HepG2 (cell line): Measurements from ENCODE around the gene ABHD12. TPM values are rescaled to one million over a fixed set of nuclear protein-coding genes. Genes with fewer than 3 reads are reported as not detected.

ENCODE experiments used
- ATAC-seq: fragments of 200-7000 bp; cut with Tn5 transposase; 3 replicates; pipeline ENCODE4 v1.9.1; 2020; ENCODE audit warnings: mild to moderate bottlenecking, moderate library complexity
- BruUV-seq: library from RNA; stranded (reverse); fragments of 400-500 nt; replicated peaks from 2 replicates; lab custom pipeline; 2021; lab: Mats Ljungman, UMichigan
- CTCF ChIA-PET: fragments of 300-600 bp; formaldehyde crosslinking; extraction: SDS; loops from one replicate; lab custom pipeline; 2021; ENCODE audit warnings: low total read pairs, inconsistent platforms, low intra/inter-chr PET ratio; lab: Yijun Ruan, JAX
- POLR2A ChIA-PET: fragments of 350-600 bp; sonication (Branson Sonifier 250); formaldehyde crosslinking; loops from one replicate; lab custom pipeline; 2020; ENCODE audit warnings: antibody characterized with exemption, inconsistent platforms; lab: Yijun Ruan, JAX
- DNase-seq: peaks from one replicate; pipeline ENCODE4 v3.0.0-alpha.2; 2015; ENCODE audit warnings: low spot score
- FAIRE-seq: peaks from 3 replicates; lab custom pipeline; 2011; peaks lifted over from hg19 to GRCh38; lab: Jason Lieb, UNC
- H2AFZ ChIP-seq: one replicate; pipeline ENCODE4 v1.6.1; 2011; ENCODE audit warnings: low read length, inconsistent platforms
- H3K27ac ChIP-seq: fragments of 300-600 bp; 3 replicates; pipeline ENCODE4 v1.8.0; 2011; ENCODE audit warnings: mixed run types, mild to moderate bottlenecking, mixed read lengths, low read length, inconsistent platforms; ENCODE audit not compliant: insufficient read depth; ENCODE audit errors: extremely low read length
- H3K27me3 ChIP-seq, 2 experiments: fragments of 200-600 bp in 1 of 2; 2 replicates in 1 of 2; 3 replicates in 1 of 2; pipeline versions ENCODE4 v1.6.0 to v1.8.0; 2011; ENCODE audit warnings: low read length in 2 of 2, mild to moderate bottlenecking in 2 of 2, moderate library complexity in 2 of 2, inconsistent platforms in 1 of 2; ENCODE audit not compliant: insufficient read depth in 2 of 2, control insufficient read depth in 1 of 2
- H3K36me3 ChIP-seq, 2 experiments: fragments of 200-600 bp in 1 of 2; replicated peaks in 1 of 2; 2 replicates in 1 of 2; 3 replicates in 1 of 2; pipeline versions ENCODE4 v1.5.1 to v1.8.0; 2011; ENCODE audit warnings: low read length in 2 of 2, inconsistent platforms in 1 of 2; ENCODE audit not compliant: insufficient read depth in 2 of 2, control insufficient read depth in 1 of 2
- H3K4me1 ChIP-seq: 2 replicates; pipeline ENCODE4 v1.5.1; 2012; ENCODE audit warnings: low read length, inconsistent platforms; ENCODE audit not compliant: insufficient read depth
- H3K4me2 ChIP-seq: 2 replicates; pipeline ENCODE4 v1.6.0; 2011; ENCODE audit warnings: low read depth, low read length, inconsistent platforms
- H3K4me3 ChIP-seq, 3 experiments: fragments of 200-600 bp in 1 of 3; sonication (generic), shearing (Covaris generic) in 1 of 3; replicated peaks in 1 of 3; 2 replicates each; pipeline ENCODE4 v1.5.1; 2011 to 2016; ENCODE audit warnings: low read length in 3 of 3, inconsistent platforms in 2 of 3, low read depth in 2 of 3, mild to moderate bottlenecking in 2 of 3, control low read depth in 1 of 3, mixed read lengths in 1 of 3; ENCODE audit not compliant: insufficient read depth in 1 of 3
- H3K79me2 ChIP-seq: one replicate; pipeline ENCODE4 v1.6.1; 2011; ENCODE audit warnings: low read length, inconsistent platforms; ENCODE audit not compliant: insufficient read depth
- H3K9ac ChIP-seq: 2 replicates; pipeline ENCODE4 v1.6.0; 2011; ENCODE audit warnings: mild to moderate bottlenecking, low read depth, low read length, inconsistent platforms; ENCODE audit not compliant: insufficient read depth
- H3K9me3 ChIP-seq: 2 replicates; pipeline ENCODE4 v1.5.1; 2012; ENCODE audit warnings: mild to moderate bottlenecking, low read length
- H4K20me1 ChIP-seq: 2 replicates; pipeline ENCODE4 v1.6.0; 2011; ENCODE audit warnings: inconsistent platforms, mild to moderate bottlenecking, low read length, moderate library complexity; ENCODE audit not compliant: insufficient read depth
- ETV5 ChIP-seq: IDR thresholded peaks from 2 replicates; pipeline ENCODE4 v1.6.1; 2018; ENCODE audit warnings: missing biosample characterization, missing genetic modification reagents, inconsistent platforms, borderline replicate concordance
- GTF2F1 ChIP-seq: fragments of 150-350 bp; IDR thresholded peaks from 2 replicates; pipeline ENCODE4 v1.6.1; 2014; ENCODE audit warnings: low read length
- JUN ChIP-seq: sonication (generic); formaldehyde crosslinking; IDR thresholded peaks from 2 replicates; pipeline ENCODE4 v1.4.0; 2020; ENCODE audit warnings: mild to moderate bottlenecking, missing genetic modification reagents
- MIXL1 ChIP-seq: IDR thresholded peaks from 2 replicates; pipeline ENCODE4 v1.6.1; 2016
- NPAS2 ChIP-seq: sonication (generic); formaldehyde crosslinking; IDR thresholded peaks from 2 replicates; pipeline ENCODE4 v1.8.0; 2022; ENCODE audit warnings: mild to moderate bottlenecking, missing genetic modification reagents, borderline replicate concordance
- NR2F1 ChIP-seq, 2 experiments: fragments of 450-650 bp in 1 of 2; formaldehyde crosslinking in 1 of 2; IDR thresholded peaks; 2 replicates each; pipeline versions ENCODE4 v1.5.0 to v1.6.1; 2016 to 2020; ENCODE audit warnings: mild to moderate bottlenecking in 1 of 2, missing compliant biosample characterization in 1 of 2, missing genetic modification reagents in 1 of 2, moderate library complexity in 1 of 2
- NRL ChIP-seq: sonication (generic); formaldehyde crosslinking; IDR thresholded peaks from 2 replicates; pipeline ENCODE4 v1.5.0; 2020; ENCODE audit warnings: missing genetic modification reagents, mild to moderate bottlenecking, moderate library complexity, borderline replicate concordance
- POLR2AphosphoS2 ChIP-seq: IDR thresholded peaks from 2 replicates; pipeline ENCODE4 v1.6.1; 2011; ENCODE audit warnings: low read depth, low read length, improper control_type of control experiment
- POLR2AphosphoS5 ChIP-seq: IDR thresholded peaks from 2 replicates; pipeline ENCODE4 v1.6.1; 2012; ENCODE audit warnings: low read depth, low read length
- TBL1XR1 ChIP-seq: fragments of 150-350 bp; IDR thresholded peaks from 2 replicates; pipeline ENCODE4 v1.6.1; 2014; ENCODE audit warnings: borderline replicate concordance, low read length; ENCODE audit not compliant: partially characterized antibody
- ZMYM4 ChIP-seq: sonication (generic); formaldehyde crosslinking; IDR thresholded peaks from 2 replicates; pipeline ENCODE4 v1.8.1; 2023; ENCODE audit warnings: mild to moderate bottlenecking, missing genetic modification reagents
- ZNF451 ChIP-seq: sonication (generic); formaldehyde crosslinking; IDR thresholded peaks from 2 replicates; pipeline ENCODE4 v1.5.0; 2020; ENCODE audit warnings: mild to moderate bottlenecking, missing genetic modification reagents
- ZNF546 ChIP-seq: sonication (generic); formaldehyde crosslinking; conservative IDR thresholded peaks from 2 replicates; pipeline ENCODE4 v1.8.1; 2023; ENCODE audit warnings: mild to moderate bottlenecking, missing genetic modification reagents
- ZNF574 ChIP-seq: sonication (generic); formaldehyde crosslinking; IDR thresholded peaks from 2 replicates; pipeline ENCODE4 v1.4.0; 2020; ENCODE audit warnings: missing genetic modification reagents
- ZNF614 ChIP-seq: IDR thresholded peaks from 2 replicates; pipeline ENCODE4 v1.6.1; 2018; ENCODE audit warnings: missing biosample characterization, missing genetic modification reagents, inconsistent platforms, borderline replicate concordance
- ZNF616 ChIP-seq: sonication (generic); formaldehyde crosslinking; IDR thresholded peaks from 2 replicates; pipeline ENCODE4 v1.5.0; 2020; ENCODE audit warnings: low read depth, mild to moderate bottlenecking, missing genetic modification reagents
- WGBS: methylation state at CpG from one replicate; pipeline ENCODE4 v1.1.6; 2017; ENCODE audit warnings: low lambda C conversion rate; 5-methylcytosine and 5-hydroxymethylcytosine counted together
- in situ Hi-C: cut with HindIII; loops from 2 replicates; pipeline ENCODE4 v1.10.0; 2017; ENCODE audit warnings: low pct_unique_long_range_greater_than_20kb; ENCODE audit not compliant: extremely low pct_ligation_motif_present
- intact Hi-C: fragments of 100-400 bp; cut with micrococcal nuclease; formaldehyde crosslinking; loops from one replicate; pipeline ENCODE4 v1.10.0; 2022; ENCODE audit not compliant: unreplicated experiment
- polyA plus RNA-seq, 8 experiments: library from polyadenylated mRNA; depleted of rRNA in 3 of 8; stranded (reverse) in 7 of 8; unstranded in 1 of 8; fragments of >200 nt; fragmentation: Illumina TruSeq in 4 of 8; extraction: Trizol in 4 of 8; gene quantifications; 2 replicates each; pipeline versions ENCODE4 v1.2.1 to v1.2.3, GENCODE V29; 2011 to 2016; ENCODE audit warnings: low read depth in 4 of 8, missing spikeins in 1 of 8, mixed read lengths in 1 of 8; ENCODE audit not compliant: insufficient read depth in 1 of 8
- total RNA-seq, 5 experiments: library from RNA; depleted of rRNA; stranded (reverse); fragments of >200 nt; fragmentation: Illumina TruSeq; extraction: Trizol; gene quantifications; 2 replicates each; pipeline ENCODE4 v1.2.3, GENCODE V29; 2016; ENCODE audit warnings: low read depth in 1 of 5
- TF ChIP-seq, protein P1 (sequence below): sonication (generic); formaldehyde crosslinking; IDR thresholded peaks from 2 replicates; pipeline ENCODE4 v1.4.0; 2020; ENCODE audit warnings: missing genetic modification reagents
- TF ChIP-seq, protein P2 (sequence below): sonication (generic); formaldehyde crosslinking; IDR thresholded peaks from 2 replicates; pipeline ENCODE4 v1.5.0; 2020; ENCODE audit warnings: missing genetic modification reagents, mild to moderate bottlenecking, borderline replicate concordance

Gene ABHD12
- total and polyA plus RNA-seq, 2 of the 13 experiments (the other 11 are each of a cell fraction or from before 2014, with no cell fraction given) = 23.5 to 72.1 TPM

GRCh38 chr20:25339608-25340007 lies 51.0 kb downstream of the ABHD12 start:
- POLR2A ChIA-PET = interaction anchor here (0.7 to 4.8 kb wide), 9 partner anchors 22 to 352 kb away, joined by 3 to 38 read pairs (median 8); partner anchors contain the start of genes ABHD12 and GINS1
- in situ Hi-C loops = no loop called here
- Histone ChIP-seq H3K4me3 (peak overlapping the region in 2 of 3 experiments; percentile 10 to 38; a peak in 2 of 6 replicates), H3K27me3 (no peaks in the 10 kb centered on the region), H3K79me2 (peaks cover 41% of the 10 kb centered on the region), H3K9me3 (no peaks in the 10 kb centered on the region), H3K9ac (peak overlapping the region; percentile 33), H3K36me3 (no peaks in the 10 kb centered on the region), H3K4me2 (peak overlapping the region; percentile 67), H3K4me1 (peaks cover 45% of the 10 kb centered on the region), H4K20me1 (peaks cover 4% of the 10 kb centered on the region), H3K27ac (peak overlapping the region; percentile 70), H2AFZ (no peak overlapping the region)
- peak; percentile 46 for DNase-seq
- intact Hi-C loops = loop anchor here (2.0 kb wide), 1 partner anchor 39 kb away; no protein-coding TSS in a partner anchor
- 41% methylated on average over 12 of the region's 12 CpGs for WGBS
- FAIRE-seq = peak; percentile 15
- peak; percentile 71 for ATAC-seq
- CTCF ChIA-PET = interaction anchor here (5.6 kb wide), 1 partner anchor 59 kb away, joined by 45 read pairs; no protein-coding TSS in a partner anchor
- no TSS peak for BruUV-seq
- TF ChIP-seq MIXL1 (CRISPR knock-in tag) (0 out of 2 replicates have a peak, but pooled peaks have one; percentile 17), POLR2AphosphoS5 (0 out of 2 replicates have a peak, but pooled peaks have one; percentile 40), ZNF614 (CRISPR knock-in tag) (0 out of 2 replicates have a peak, but pooled peaks have one; percentile 67), NPAS2 (CRISPR knock-in tag) (no peak), GTF2F1 (no peak), ZNF546 (no peak), ETV5 (CRISPR knock-in tag) (peak; percentile 38; the same call in 1 of the 2 replicates), ZMYM4 (CRISPR knock-in tag) (no peak), TBL1XR1 (no peak), ZNF574 (CRISPR knock-in tag) (no peak), POLR2AphosphoS2 (no peak), ZNF451 (no peak), NR2F1 (CRISPR knock-in tag; IDR thresholded peaks at IDR 0.05) (no peak), NRL (peak; percentile 52; the same call in 1 of the 2 replicates), JUN (CRISPR knock-in tag) (no peak), ZNF616 (CRISPR knock-in tag) (no peak)
- TF ChIP-seq, protein P1, sequence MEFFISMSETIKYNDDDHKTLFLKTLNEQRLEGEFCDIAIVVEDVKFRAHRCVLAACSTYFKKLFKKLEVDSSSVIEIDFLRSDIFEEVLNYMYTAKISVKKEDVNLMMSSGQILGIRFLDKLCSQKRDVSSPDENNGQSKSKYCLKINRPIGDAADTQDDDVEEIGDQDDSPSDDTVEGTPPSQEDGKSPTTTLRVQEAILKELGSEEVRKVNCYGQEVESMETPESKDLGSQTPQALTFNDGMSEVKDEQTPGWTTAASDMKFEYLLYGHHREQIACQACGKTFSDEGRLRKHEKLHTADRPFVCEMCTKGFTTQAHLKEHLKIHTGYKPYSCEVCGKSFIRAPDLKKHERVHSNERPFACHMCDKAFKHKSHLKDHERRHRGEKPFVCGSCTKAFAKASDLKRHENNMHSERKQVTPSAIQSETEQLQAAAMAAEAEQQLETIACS (CRISPR knock-in tag) = no peak
- TF ChIP-seq, protein P2, sequence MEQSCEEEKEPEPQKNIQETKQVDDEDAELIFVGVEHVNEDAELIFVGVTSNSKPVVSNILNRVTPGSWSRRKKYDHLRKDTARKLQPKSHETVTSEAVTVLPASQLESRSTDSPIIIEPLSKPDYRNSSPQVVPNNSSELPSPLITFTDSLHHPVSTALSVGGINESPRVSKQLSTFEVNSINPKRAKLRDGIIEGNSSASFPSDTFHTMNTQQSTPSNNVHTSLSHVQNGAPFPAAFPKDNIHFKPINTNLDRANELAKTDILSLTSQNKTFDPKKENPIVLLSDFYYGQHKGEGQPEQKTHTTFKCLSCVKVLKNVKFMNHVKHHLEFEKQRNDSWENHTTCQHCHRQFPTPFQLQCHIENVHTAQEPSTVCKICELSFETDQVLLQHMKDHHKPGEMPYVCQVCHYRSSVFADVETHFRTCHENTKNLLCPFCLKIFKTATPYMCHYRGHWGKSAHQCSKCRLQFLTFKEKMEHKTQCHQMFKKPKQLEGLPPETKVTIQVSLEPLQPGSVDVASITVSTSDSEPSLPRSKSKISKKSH (CRISPR knock-in tag) = 0 out of 2 replicates have a peak, but pooled peaks have one; percentile 29
